LoVo (cell line): ENCODE results near the gene CEACAM16.

Source experiments
- DNase-seq: peaks from one replicate; pipeline ENCODE4 v3.0.0-alpha.2; 2016; ENCODE audit warnings: low spot score

Gene CEACAM16

DNA sequence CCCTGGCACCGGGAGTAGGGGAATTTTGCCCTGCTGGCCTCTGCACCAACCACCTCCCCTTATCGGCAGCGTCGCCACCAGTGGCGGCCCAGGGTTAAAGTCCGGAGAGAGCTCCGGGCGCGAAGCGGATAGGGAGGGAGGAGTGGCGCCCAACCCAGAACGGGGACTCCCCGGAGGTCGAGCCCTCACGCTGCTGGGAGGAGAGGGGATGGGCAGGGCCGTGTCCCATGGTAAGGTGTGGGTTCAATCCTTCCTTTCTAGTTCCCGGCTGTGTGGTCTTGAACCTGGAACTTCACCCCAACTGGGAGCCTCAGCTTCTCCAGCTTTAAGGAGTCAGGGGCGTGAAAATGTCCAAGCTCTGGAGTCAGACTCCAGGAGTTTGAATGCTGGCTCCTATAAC is 26.3 kb downstream of the CEACAM16 start:
- DNase-seq = peak; percentile 74

DNA sequence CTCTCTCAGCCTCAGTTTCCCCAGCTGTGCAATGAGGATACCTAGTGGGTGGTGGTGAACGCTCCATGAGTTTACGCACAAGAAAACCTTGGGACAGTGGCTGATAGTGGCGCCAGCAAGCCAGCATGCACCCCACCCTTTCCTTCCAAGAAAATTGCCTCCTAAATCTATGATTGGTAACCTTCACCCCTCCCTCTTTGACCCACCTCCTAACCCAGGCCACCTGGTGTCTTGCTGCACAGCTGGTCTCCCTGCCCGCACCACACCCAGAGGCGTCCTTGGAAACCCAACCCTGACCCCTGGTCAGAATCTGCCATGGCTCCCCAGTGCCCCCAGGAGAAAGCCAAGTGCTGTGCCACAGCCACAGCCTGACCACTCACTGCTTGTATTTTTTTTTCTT is 26.7 kb downstream of the CEACAM16 start:
- DNase-seq = no peak

DNA sequence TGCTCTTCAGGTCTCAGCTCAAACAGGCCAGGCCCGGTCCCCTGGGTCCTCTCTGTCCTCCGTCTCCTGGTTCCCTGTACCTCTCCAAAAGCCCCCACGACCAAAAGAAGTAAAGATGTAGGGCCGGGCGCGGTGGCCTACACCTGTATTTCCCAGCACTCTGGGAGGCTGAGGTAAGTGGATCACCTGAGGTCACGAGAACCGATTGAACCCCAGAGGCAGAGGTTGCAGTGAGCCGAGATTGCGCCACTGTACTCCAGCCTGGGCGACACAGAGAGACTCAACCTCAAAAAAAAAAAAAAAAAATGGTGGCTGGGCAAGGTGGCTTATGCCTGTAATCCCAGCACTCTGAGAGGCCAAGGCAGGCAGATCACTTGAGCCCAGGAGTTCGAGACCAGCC is 27.5 kb downstream of the CEACAM16 start:
- no peak for DNase-seq

DNA sequence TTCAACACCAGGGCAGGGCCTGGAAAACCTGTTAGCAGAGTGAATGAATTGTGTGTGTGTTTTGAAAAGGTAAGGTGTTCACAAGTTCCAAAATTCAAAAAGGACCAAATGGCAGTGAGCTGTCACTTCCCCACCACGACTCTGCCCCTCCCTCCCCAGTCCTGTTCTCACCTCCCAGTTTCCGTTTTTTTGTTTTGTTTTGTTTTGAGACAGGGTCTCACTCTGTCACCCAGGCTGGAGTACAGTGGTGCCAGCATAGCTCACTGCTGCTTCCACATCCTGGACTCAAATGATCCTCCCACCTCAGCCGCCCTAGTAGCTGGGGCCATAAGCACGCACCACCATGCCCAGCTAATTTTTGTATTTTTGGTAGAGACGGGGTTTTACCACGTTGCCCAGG is 29.2 kb downstream of the CEACAM16 start:
- DNase-seq = no peak

DNA sequence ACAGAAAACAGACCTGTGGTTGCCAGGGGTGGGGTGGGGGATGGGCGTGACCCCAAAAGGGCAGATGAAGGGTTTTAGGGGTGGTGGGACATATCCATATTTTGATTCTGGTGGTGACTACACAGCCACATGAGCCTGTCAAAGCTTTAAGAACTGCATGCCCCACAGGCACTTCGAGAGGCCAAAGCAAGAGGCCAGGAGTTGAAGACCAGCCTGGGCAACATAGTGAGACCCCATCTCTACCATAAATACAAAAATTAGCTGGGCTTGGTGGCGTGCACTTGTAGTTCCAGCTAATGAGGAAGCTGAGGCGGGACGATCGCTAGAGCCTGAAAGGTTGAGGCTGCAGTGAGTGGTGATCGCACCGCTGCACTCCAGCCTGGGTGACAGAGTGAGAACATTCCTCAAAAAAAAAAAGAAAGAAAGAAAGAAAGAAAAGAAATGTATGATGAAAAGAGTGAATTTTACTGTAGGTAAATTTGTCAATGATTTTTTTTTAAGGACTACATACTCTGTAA is 30.6 kb downstream of the CEACAM16 start:
- DNase-seq = no peak

GRCh38 chr19:44731081-44731480 is 32.1 kb downstream of the CEACAM16 start:
- no peak for DNase-seq

DNA sequence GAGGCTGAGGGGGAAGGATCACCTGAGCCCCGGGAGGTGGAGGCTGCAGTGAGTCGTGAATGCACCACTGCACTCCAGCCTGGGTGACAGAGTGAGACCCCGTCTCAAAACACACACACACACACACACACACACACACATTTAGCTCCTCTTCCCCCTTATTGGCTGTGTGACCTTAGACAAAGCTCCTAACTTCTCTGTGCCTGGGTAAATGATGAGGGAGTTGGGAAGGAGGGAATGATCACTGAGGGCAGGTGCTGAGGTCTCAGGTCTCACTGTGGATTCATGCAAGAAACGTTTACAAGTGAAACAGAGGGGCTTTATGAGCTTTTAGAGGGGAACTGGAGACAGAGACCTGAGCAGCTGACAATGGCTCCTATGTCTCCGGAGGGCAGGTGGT is 32.7 kb downstream of the CEACAM16 start:
- no peak for DNase-seq

GRCh38 chr19:44732235-44733014 is 33.5 kb downstream of the CEACAM16 start:
- no peak for DNase-seq

GRCh38 chr19:44734357-44734756 is 35.4 kb downstream of the CEACAM16 start:
- DNase-seq = no peak

DNA sequence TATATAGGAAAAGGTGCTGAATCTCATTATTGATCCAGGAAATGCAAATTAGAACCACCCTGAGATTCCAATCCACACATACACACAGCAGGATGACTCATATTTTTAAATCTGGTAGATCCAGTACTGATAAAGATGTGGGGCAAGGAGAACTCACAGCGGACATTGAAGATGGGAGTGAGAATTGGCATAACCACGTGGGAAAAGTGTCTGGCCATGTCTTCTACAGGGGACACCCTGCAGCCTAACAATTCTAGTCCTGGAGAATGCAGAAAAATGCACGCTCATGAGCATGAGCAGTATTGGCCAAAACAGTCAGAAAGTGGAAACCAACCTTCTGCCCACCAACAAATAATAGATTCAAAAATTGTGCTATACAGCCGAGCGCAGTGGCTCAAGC is 36.1 kb downstream of the CEACAM16 start:
- DNase-seq = peak; percentile 40

DNA sequence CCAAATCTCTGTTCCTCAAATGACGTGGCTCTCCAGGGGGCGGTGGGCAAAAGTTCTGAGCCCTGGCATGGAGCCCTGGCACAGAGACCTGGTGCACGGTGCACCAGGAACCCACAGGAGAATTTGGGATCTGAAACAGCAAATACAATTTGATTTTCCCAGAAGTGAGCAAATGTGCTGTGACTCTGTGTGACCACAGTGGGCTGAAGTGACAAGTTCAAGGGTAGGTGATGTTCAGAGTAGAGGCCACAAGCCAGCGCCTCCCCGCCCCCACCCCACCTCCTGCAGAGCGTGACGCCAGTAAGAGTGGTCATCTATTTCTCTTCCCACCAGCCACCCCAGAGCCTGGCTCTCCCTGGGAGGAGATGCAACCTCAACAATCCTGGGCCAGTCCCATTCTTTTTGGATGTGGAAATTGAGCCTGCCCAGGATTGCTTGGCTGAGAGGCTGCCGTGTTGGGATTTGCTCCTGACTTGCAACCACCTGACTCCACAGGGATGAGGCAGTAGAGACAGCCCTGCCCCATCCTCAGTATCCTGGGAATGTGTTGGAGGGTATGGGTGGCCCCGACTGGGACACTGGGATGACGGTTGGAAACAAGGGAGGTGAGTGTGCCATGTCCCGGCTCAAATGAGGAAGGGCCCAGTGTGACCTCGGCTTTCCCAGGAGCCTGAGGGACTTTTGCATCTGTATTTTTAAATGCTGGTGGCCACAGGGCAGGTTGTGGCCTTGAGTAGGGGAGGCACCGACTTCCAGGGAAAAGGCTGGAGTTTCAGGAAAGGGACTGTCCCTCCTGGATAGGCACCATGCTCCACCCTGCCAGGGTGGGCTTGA is 38.5 kb downstream of the CEACAM16 start:
- DNase-seq = no peak

- no peak for DNase-seq
Observed at GRCh38 chr19:44738136-44738535, 39.2 kb downstream of the CEACAM16 start.

- DNase-seq = no peak
Observed at GRCh38 chr19:44738603-44739558, 39.9 kb downstream of the CEACAM16 start.

DNA sequence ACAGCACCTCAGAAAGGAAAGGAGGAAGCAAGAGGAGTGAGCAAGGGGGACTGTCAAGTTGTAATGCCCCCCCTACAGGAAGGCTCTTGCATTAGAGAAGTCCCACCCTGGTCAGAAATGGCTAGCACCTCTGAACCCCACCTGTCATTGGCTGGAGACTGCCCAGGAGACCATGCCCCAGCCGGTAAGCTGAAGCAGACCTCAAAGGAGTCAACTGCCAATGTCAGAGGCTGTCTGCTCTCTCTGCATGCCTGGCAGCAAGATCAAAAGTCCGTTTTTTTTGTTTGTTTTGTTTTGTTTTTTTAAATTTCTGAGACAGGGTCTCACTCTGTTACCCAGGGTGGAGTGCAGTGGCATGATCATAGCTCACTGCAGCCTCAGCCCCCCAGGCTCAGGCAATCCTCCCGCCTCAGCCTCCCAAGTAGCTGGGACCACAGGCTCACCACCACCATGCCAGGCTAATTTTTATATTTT is 41.4 kb downstream of the CEACAM16 start:
- no peak for DNase-seq

DNA sequence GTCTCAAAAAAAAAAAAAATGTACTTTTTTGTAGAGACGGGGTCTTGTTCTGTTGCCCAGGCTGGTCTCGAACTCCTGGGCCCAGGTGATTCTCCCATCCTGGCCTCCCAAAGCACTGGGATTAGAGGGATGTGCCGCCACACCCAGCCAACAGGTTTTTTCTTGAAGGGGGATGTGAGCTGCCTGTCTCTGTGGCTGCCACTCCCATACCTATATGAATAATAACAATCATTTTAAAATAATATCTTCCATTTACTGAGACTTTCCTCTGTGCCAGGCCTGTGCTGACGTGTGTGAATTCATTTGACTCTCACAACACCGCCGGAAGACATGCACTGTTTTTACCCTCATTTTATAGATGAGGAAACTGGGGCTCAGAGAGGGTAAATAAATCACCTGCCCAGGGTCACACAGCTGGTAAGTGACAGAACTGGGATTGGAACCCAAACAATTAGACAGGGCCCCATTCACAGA is 42.3 kb downstream of the CEACAM16 start:
- peak; percentile 28 for DNase-seq

GRCh38 chr19:44741841-44742329 is 42.9 kb downstream of the CEACAM16 start:
- peak; percentile 97 for DNase-seq

DNA sequence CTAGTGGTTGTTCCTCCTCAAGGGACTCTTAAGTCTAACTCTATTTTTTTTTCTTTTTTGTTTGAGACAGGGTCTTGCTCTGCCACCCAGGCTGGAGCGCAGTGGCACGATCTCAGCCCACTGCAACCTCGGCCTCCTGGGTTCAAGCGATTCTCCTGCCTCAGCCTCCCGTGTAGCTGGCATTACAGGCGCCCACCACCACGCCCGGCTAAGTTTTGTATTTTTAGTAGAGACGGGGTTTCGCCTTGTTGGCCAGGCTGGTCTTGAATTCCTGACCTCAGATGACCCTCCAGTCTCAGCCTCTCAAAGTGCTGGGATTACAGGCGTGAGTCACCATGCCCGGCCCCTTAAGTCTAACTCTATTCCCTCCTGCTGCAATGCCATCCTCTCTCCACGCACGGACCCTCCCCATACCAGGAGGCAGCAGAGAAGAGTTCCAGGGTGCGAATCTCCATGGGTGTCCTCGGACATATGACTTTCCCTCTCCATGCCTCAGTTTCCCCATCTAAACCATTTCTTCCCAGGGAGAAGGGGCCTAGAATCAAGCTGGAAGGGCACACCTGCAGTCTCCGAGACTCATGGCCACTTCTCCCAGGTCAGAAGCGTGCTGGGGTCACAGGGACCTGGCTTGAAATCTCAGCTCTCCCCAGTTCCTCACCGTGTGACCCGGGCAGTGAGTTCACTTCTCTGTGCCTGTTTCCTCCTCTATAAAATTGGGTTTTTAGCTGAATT is 43.5 kb downstream of the CEACAM16 start:
- peak; percentile 44 for DNase-seq

DNA sequence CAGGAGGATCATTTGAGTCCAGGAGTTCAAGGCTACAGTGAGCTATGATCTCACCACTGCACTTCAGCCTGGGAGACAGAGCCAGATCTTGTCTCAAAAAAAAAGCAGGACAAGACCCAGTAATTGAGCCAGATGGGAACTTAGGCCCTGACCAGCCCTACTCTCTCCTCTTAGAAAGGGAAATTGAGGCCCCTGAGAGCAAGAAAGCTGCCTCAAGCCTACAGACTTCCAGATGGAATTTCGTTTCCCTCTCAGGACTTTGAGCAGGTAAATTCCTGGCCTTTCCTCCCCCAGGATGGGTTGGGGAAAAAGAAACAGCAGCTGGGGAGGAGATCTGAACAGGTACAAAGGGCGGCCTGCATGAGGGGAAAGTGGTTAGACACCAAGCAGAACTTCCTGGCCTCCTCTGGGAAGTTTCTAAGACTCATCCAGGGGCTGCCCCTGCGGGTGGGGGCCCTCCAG is 46.0 kb downstream of the CEACAM16 start:
- DNase-seq = no peak

DNA sequence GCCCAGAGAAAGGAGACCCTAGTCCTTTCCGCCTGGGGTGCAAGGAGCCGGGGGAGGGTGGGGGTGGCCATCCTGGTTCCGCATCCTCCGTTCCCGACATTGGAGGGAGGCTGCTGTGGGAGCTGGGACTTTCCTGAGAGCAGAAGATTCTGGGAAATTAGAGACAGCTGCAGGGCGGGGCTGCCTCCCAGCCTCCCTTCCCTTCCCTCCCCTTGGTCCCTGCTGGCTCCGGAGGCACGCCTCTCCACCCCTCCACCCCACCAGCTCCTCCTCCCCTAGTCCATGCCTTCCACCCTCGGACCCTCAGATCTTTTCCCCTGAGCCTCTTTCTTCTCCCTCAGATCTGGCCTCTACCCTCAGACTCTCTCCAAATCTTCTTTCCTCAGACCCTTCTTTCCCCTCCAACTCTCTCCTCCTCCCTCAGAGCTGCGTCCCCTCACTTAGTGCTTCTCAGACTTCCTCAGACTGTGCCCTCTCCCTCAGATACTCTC is 46.4 kb downstream of the CEACAM16 start:
- DNase-seq = peak; percentile 43

GRCh38 chr19:44745887-44746600 is 47.1 kb downstream of the CEACAM16 start:
- no peak for DNase-seq
